Mesothelial cell of epicardium (in vitro differentiated cells): ENCODE results near the gene DNAH7. TPM values are rescaled to one million over a fixed set of nuclear protein-coding genes. Genes with fewer than 3 reads are reported as not detected.

Experiments
- DNase-seq, 2 experiments: peaks; one replicate each; pipeline ENCODE4 v3.0.0; 2021; ENCODE audit warnings: low spot score in 2 of 2; ENCODE audit not compliant: unreplicated experiment in 2 of 2
- H3K27ac Mint-ChIP-seq: 2 replicates; pipeline ENCODE4 v1.8.0; 2021; ENCODE audit warnings: mixed read lengths
- H3K27me3 Mint-ChIP-seq: 2 replicates; pipeline ENCODE4 v1.8.0; 2021; ENCODE audit warnings: low read depth, mixed read lengths
- H3K36me3 Mint-ChIP-seq: 2 replicates; pipeline ENCODE4 v1.8.0; 2021; ENCODE audit warnings: mixed read lengths
- H3K4me1 Mint-ChIP-seq: 2 replicates; pipeline ENCODE4 v1.8.0; 2021; ENCODE audit warnings: mixed read lengths
- H3K4me3 Mint-ChIP-seq: 2 replicates; pipeline ENCODE4 v1.8.0; 2021; ENCODE audit warnings: mild to moderate bottlenecking, moderate library complexity, mixed read lengths
- H3K9me3 Mint-ChIP-seq: 2 replicates; pipeline ENCODE4 v1.8.0; 2021; ENCODE audit warnings: mixed read lengths
- CTCF ChIP-seq: fragments of 200-600 bp; sonication (generic); IDR thresholded peaks from one replicate; pipeline ENCODE4 v1.5.0; 2021; ENCODE audit warnings: antibody characterized with exemption; ENCODE audit not compliant: unreplicated experiment
- total RNA-seq: library from RNA; stranded (reverse); gene quantifications from 3 replicates; pipeline ENCODE4 v1.2.1, GENCODE V29; 2021

The DNAH7 gene
- total RNA-seq, 1 donor from 2014 or later, result 0.63 TPM

GRCh38 chr2:196105951-196106350, 37.3 kb upstream of the DNAH7 start:
- H3K27me3 Mint-ChIP-seq, result no peaks in the 10 kb centered on the region

GRCh38 chr2:196104066-196104465, 35.4 kb upstream of the DNAH7 start:
- no peak overlapping the region for H3K27ac Mint-ChIP-seq
- DNase-seq, result no peak
- peaks cover 26% of the 10 kb centered on the region for H3K4me1 Mint-ChIP-seq
- no peak for TF ChIP-seq CTCF
- H3K36me3 Mint-ChIP-seq, result no peaks in the 10 kb centered on the region
- H3K4me3 Mint-ChIP-seq, result no peak overlapping the region
- H3K9me3 Mint-ChIP-seq, result peaks cover 3% of the 10 kb centered on the region
- H3K27me3 Mint-ChIP-seq, result no peaks in the 10 kb centered on the region

More at GRCh38 chr2:196105951-196106350, 37.3 kb upstream of the DNAH7 start:
- no peaks in the 10 kb centered on the region for H3K36me3 Mint-ChIP-seq
- H3K4me3 Mint-ChIP-seq, result no peak overlapping the region
- H3K4me1 Mint-ChIP-seq, result peaks cover 18% of the 10 kb centered on the region
- no peak for TF ChIP-seq CTCF
- H3K27ac Mint-ChIP-seq, result no peak overlapping the region
- H3K9me3 Mint-ChIP-seq, result peaks cover 3% of the 10 kb centered on the region
- no peak for DNase-seq

DNA sequence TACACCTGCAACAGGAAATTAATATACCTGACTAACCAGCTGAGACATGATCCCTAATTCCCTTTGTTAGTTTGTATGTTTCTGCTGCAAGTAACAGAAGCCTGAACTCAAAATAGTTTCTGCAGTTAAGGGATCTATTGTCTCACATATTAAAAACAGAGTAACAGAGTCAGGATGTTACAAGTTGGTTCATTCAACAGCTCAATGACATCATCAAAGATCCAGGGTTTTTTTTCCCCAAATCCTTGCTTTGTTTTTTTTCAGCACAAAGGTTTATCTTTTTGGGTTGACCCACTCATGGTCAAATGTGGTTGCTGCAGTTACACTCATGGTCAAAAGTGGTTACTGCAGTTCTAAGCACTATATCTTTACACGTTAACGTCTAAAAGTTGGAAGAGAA, 35.0 kb upstream of the DNAH7 start:
- H3K4me1 Mint-ChIP-seq, result peaks cover 26% of the 10 kb centered on the region

DNA sequence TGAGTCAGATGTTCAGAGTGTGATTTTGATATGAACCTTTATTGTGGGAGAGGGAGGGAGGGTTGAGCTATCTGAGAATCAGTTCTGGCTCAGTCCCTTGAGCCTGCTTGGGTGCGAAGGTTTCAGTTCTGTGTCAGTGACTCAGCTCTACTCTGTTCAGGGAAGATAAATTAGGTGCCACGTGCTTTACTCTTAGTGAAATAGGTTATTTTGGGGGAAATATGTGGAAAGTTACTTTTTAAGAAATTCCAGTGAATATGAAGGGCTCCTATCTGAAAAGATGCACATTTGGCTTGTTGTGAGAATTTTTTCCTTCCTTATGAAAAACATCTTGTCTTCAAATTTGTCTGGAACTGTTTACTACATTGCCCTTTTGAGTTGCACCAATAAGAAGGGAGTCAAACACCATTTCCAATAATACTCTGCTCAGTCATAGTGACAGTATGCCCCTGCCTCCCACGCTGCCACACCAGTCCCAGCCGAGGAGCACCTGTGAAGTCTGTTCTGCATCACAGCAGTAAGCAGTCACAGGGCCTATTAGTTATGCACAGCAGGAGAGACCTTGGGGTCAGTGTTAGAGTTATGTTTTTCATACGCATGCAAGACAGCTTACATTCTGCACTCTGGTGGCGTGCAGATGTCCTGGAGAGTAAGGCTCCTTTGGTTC, 32.8 kb upstream of the DNAH7 start:
- H3K36me3 Mint-ChIP-seq, result no peaks in the 10 kb centered on the region
- peak overlapping the region; percentile 26 for H3K27ac Mint-ChIP-seq
- H3K4me3 Mint-ChIP-seq, result no peak overlapping the region
- DNase-seq, result no peak
- peaks cover 3% of the 10 kb centered on the region for H3K9me3 Mint-ChIP-seq
- H3K27me3 Mint-ChIP-seq, result no peaks in the 10 kb centered on the region
- H3K4me1 Mint-ChIP-seq, result peaks cover 26% of the 10 kb centered on the region
- TF ChIP-seq CTCF, result no peak

More for the DNA sequence above, 35.0 kb upstream of the DNAH7 start:
- no peaks in the 10 kb centered on the region for H3K27me3 Mint-ChIP-seq
- no peak overlapping the region for H3K27ac Mint-ChIP-seq
- TF ChIP-seq CTCF, result no peak
- peaks cover 3% of the 10 kb centered on the region for H3K9me3 Mint-ChIP-seq
- H3K36me3 Mint-ChIP-seq, result no peaks in the 10 kb centered on the region
- DNase-seq, result no peak
- H3K4me3 Mint-ChIP-seq, result no peak overlapping the region

- Mint-ChIP-seq H3K4me3 (no peak overlapping the region), H3K27me3 (no peaks in the 10 kb centered on the region), H3K4me1 (peaks cover 18% of the 10 kb centered on the region), H3K9me3 (peaks cover 3% of the 10 kb centered on the region), H3K36me3 (no peaks in the 10 kb centered on the region), H3K27ac (no peak overlapping the region)
- TF ChIP-seq CTCF, result no peak
- no peak for DNase-seq
These were observed 31.3 kb upstream of the DNAH7 start for GRCh38 chr2:196099916-196100315.
